NK-92 (cell line): ENCODE measurements around the gene MUC21.
"Not testable (repeated sequence)": the region's sequence is repeated elsewhere in the genome, so short reads cannot be mapped to it uniquely, and the experiment has no call there.

Source experiments
- DNase-seq: peaks from one replicate; lab custom pipeline; 2025; ENCODE audit not compliant: unreplicated experiment; lab: John Stamatoyannopoulos, UW

MUC21 gene

GRCh38 chr6:31005249-31006020 lies 21.9 kb downstream of the MUC21 start:
- DNase-seq = no peak

GRCh38 chr6:31007694-31008093 lies 24.2 kb downstream of the MUC21 start:
- DNase-seq = no peak

DNA sequence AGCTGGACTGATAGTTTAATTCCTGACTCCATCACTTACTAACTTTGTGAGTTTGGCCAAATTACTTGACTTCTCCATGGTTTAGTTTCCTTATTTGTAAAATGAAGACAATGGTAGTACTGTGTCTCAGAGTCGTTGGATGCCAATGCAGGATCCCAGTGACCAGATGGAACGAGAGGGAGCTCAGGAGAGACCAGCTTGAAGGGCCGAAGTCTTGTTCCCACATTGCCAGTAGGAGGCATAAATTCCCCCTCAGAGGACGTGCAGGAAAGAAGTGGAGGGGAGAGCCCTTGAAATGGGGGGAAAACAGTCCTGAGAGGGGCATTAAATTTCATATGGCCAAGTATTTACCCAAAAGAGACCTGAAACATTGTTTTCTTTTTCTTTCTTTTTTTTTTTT lies 24.6 kb downstream of the MUC21 start:
- DNase-seq = no peak

GRCh38 chr6:31009731-31010130 lies 26.2 kb downstream of the MUC21 start:
- DNase-seq = no peak

- DNase-seq = no peak
Observed at GRCh38 chr6:31010393-31011060, 27.0 kb downstream of the MUC21 start, which contains the start of gene MUC22. Gene MUC22, plus strand, starts transcription at chr6:31010474. Its CDS starts 233 bp downstream, at chr6:31010707.

- DNase-seq = no peak
Observed at GRCh38 chr6:31011153-31011552, 27.6 kb downstream of the MUC21 start.

DNA sequence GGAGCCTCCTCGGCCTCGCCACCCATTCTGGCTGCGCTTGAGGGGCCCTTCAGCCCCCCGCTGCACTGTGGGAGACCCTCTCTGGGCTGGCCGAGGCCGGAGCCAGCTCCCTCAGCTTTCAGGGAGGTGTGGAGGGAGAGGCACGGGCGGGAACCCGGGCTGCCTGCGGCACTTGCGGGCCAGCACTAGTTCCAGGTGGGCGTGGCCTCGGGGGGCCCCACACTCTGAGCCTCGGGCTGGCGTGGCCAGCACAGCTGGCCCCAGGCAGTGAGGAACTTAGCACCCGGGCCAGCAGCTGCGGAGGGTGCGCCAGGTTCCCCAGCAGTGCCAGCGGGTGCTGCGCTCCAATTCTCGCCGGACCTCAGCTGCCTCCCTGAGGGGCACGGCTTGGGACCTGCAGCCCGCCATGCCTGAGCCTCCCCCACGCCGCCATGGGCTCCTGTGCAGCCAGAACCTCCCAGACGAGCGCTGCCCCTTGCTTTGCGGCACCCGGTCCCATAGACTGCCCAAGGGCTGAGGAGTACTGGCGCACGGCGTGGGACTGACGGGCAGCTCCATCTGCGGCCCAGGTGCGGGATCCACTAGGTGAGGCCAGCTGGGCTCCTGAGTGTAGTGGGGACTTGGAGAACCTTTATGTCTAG lies 33.3 kb downstream of the MUC21 start:
- no peak for DNase-seq

- DNase-seq = not testable (repeated sequence)
Observed at GRCh38 chr6:31017436-31017835, 33.9 kb downstream of the MUC21 start.

DNA sequence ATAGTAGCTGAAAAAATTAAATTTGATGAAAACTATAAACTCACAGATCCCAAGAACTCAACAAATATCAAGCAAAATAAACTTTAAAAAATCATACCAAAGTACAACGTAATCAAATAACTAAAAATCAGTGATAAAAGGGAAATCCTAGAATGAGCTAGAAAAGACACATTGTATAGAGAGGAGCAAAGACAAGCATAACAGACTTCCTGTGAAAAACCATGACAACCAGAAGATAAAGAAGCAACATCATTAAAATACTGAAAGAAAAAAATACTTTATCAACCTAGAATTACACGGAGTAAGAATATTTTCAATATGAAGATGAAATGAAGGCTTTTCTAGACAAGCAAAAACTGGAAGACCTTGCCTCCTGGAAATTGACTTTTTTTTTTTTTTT lies 36.5 kb downstream of the MUC21 start:
- DNase-seq = no peak

- not testable (repeated sequence) for DNase-seq
Observed at GRCh38 chr6:31020631-31021255, 37.2 kb downstream of the MUC21 start.

GRCh38 chr6:31021705-31022531 lies 38.4 kb downstream of the MUC21 start:
- DNase-seq = not testable (repeated sequence)

DNA sequence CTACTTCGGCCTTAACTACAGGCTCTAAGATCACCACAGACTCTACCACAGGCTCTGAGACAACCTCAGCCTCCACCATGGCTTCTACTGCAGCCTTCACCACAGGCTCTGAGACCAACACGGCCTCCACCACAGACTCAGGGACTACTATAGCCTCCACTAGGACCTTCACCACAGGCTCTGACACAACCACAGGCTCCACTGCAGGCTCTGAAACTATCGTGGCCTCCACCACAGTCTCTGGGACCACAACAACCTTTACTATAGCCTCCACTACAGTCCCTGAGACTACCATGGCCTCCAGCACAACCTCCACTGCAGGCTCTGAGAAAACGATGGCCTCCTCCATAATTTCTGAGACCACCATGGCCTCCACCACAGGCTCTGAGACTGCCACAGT lies 42.1 kb downstream of the MUC21 start:
- no peak for DNase-seq

DNA sequence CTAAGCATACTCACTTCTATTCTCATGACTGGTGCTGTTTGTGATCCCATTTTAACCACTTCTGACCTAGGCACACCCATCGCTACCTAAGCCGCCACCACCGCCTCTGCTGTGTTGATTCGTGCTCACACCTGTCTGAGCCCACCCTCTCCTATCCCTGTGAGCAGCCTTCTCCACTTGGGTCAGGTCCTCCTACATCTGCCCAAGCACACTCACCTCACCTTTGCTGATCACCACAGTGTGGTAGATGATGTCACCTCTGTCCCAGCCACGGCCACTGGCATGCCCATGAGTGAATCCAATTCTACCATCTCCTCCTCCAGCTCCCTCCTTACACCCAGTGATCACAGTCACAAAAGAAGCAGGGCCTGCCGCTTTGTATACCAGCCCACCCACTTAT lies 47.6 kb downstream of the MUC21 start:
- no peak for DNase-seq

- DNase-seq = no peak
Observed at GRCh38 chr6:31033075-31033474, 49.6 kb downstream of the MUC21 start.

GRCh38 chr6:31035862-31036497 lies 52.5 kb downstream of the MUC21 start:
- no peak for DNase-seq

- no peak for DNase-seq
Observed at GRCh38 chr6:31037169-31037568, 53.7 kb downstream of the MUC21 start.

DNA sequence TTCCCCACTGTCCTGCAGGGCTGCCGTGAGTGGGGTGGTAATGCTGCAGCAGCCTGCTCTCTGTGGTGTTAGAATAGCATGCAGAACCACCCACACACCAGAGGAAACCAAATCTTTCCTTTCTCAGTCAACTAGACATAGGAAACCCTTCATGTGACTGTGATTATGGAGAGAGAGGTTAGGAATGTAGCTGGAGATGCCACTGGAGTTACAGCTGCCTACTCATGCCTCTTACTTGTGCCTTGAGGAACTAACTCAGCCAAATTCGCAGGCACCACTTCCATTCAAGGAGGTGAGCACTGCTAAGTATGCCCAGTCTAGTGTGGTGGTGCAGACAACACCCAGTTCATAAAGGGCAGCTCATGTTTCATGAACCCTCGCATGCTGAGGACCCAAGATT lies 54.2 kb downstream of the MUC21 start:
- no peak for DNase-seq

- DNase-seq = no peak
Observed at GRCh38 chr6:31038559-31038958, 55.0 kb downstream of the MUC21 start.
